PC-9 (cell line): ENCODE data around the gene TAOK2.

ENCODE experiments used
- EZH2 ChIP-seq: fragments of 200-600 bp; sonication (generic); IDR thresholded peaks from 2 replicates; pipeline ENCODE4 v1.8.0; 2017; ENCODE audit warnings: antibody characterized with exemption, low read depth
- TF ChIP-seq, protein P1 (sequence below): fragments of 200-600 bp; sonication (generic); conservative IDR thresholded peaks from 2 replicates; pipeline ENCODE4 v1.6.1; 2017; ENCODE audit warnings: mixed run types, antibody characterized with exemption, mild to moderate bottlenecking, moderate library complexity

GRCh38 chr16:30003670-30004423, 30.2 kb downstream of the TAOK2 start:
- TF ChIP-seq, protein P1, sequence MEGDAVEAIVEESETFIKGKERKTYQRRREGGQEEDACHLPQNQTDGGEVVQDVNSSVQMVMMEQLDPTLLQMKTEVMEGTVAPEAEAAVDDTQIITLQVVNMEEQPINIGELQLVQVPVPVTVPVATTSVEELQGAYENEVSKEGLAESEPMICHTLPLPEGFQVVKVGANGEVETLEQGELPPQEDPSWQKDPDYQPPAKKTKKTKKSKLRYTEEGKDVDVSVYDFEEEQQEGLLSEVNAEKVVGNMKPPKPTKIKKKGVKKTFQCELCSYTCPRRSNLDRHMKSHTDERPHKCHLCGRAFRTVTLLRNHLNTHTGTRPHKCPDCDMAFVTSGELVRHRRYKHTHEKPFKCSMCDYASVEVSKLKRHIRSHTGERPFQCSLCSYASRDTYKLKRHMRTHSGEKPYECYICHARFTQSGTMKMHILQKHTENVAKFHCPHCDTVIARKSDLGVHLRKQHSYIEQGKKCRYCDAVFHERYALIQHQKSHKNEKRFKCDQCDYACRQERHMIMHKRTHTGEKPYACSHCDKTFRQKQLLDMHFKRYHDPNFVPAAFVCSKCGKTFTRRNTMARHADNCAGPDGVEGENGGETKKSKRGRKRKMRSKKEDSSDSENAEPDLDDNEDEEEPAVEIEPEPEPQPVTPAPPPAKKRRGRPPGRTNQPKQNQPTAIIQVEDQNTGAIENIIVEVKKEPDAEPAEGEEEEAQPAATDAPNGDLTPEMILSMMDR = no peak
- TF ChIP-seq EZH2 = no peak
